K562 (cell line): ENCODE results near the gene LCN15. TPM values are rescaled to one million over a fixed set of nuclear protein-coding genes. Genes with fewer than 3 reads are reported as not detected.

Experiments
- CTBP1 ChIP-seq: fragments of 450-650 bp; IDR thresholded peaks from 2 replicates; pipeline ENCODE4 v1.6.1; 2016; ENCODE audit warnings: borderline replicate concordance
- EP400 ChIP-seq: fragments of 450-650 bp; IDR thresholded peaks from 2 replicates; pipeline ENCODE4 v1.6.1; 2017; ENCODE audit warnings: antibody characterized with exemption, mild to moderate bottlenecking, moderate library complexity
- ERF ChIP-seq: fragments of 450-650 bp; formaldehyde crosslinking; IDR thresholded peaks from 2 replicates; pipeline ENCODE4 v1.4.0; 2020; ENCODE audit warnings: mild to moderate bottlenecking, mixed read lengths
- FOXA3 ChIP-seq, 2 experiments: fragments of 450-650 bp in 1 of 2; sonication (generic) in 1 of 2; formaldehyde crosslinking; IDR thresholded peaks in 1 of 2; conservative IDR thresholded peaks in 1 of 2; 2 replicates each; pipeline versions ENCODE4 v1.4.0 to v1.8.0; 2020 to 2022; ENCODE audit warnings: mild to moderate bottlenecking in 2 of 2, missing genetic modification reagents in 1 of 2
- FOXK2 ChIP-seq, 2 experiments: fragments of 450-650 bp; IDR thresholded peaks in 1 of 2; conservative IDR thresholded peaks in 1 of 2; 2 replicates each; pipeline ENCODE4 v1.6.1; 2016; ENCODE audit warnings: low read depth in 2 of 2, mild to moderate bottlenecking in 1 of 2
- FOXP1 ChIP-seq: sonication (generic); formaldehyde crosslinking; IDR thresholded peaks from 2 replicates; pipeline ENCODE4 v1.8.0; 2022; ENCODE audit warnings: mild to moderate bottlenecking, missing genetic modification reagents
- HDAC1 ChIP-seq, 2 experiments: fragments of 450-650 bp; IDR thresholded peaks; 2 replicates each; pipeline ENCODE4 v1.6.1; 2016 to 2017; ENCODE audit warnings: inconsistent platforms in 1 of 2, mild to moderate bottlenecking in 1 of 2, moderate library complexity in 1 of 2
- MEIS2 ChIP-seq: fragments of 450-650 bp; IDR thresholded peaks from 2 replicates; pipeline ENCODE4 v1.6.1; 2014; ENCODE audit warnings: mild to moderate bottlenecking; ENCODE audit not compliant: partially characterized antibody
- NCOA1 ChIP-seq: fragments of 450-650 bp; IDR thresholded peaks from 2 replicates; pipeline ENCODE4 v1.6.1; 2016; ENCODE audit warnings: low read depth
- NFRKB ChIP-seq: fragments of 450-650 bp; IDR thresholded peaks from 2 replicates; pipeline ENCODE4 v1.6.1; 2016; ENCODE audit warnings: low read depth
- POLR2AphosphoS5 ChIP-seq: IDR thresholded peaks from 2 replicates; pipeline ENCODE4 v1.6.1; 2011; ENCODE audit warnings: mild to moderate bottlenecking, low read depth, low read length, moderate library complexity; ENCODE audit not compliant: control insufficient read depth, insufficient read depth
- PRDM10 ChIP-seq: fragments of 450-650 bp; IDR thresholded peaks from 2 replicates; pipeline ENCODE4 v1.6.1; 2018; ENCODE audit not compliant: partially characterized antibody
- RNF2 ChIP-seq: sonication (generic); IDR thresholded peaks from 2 replicates; pipeline ENCODE4 v1.6.1; 2016
- TAL1 ChIP-seq: fragments of 450-650 bp; IDR thresholded peaks from 2 replicates; pipeline ENCODE4 v1.6.1; 2016; ENCODE audit warnings: mild to moderate bottlenecking
- TCF3 ChIP-seq: sonication (generic); formaldehyde crosslinking; IDR thresholded peaks from 2 replicates; pipeline ENCODE4 v1.4.0; 2020; ENCODE audit warnings: mild to moderate bottlenecking, missing genetic modification reagents
- TRIM24 ChIP-seq, 2 experiments: fragments of 450-650 bp; IDR thresholded peaks; 2 replicates each; pipeline ENCODE4 v1.6.1; 2016
- ZEB2 ChIP-seq: fragments of 450-650 bp; IDR thresholded peaks from 2 replicates; pipeline ENCODE4 v1.6.1; 2016
- polyA plus RNA-seq, 8 experiments: library from polyadenylated mRNA; depleted of rRNA in 4 of 8; stranded (reverse) in 5 of 8; unstranded in 3 of 8; fragments of >200 nt; fragmentation: Nextera tagmentation in 2 of 8; fragmentation: Illumina TruSeq in 1 of 8; extraction: Ambion mirVana in 2 of 8; extraction: Trizol in 1 of 8; gene quantifications; 2 replicates each; pipeline versions ENCODE4 v1.2.1 to v1.2.3, GENCODE V29; 2011 to 2014; ENCODE audit warnings: inconsistent platforms in 1 of 8, missing spikeins in 1 of 8
- total RNA-seq, 7 experiments: library from RNA; depleted of rRNA in 6 of 7; stranded (reverse); fragments of >200 nt in 6 of 7; fragmentation: Illumina TruSeq in 2 of 7; extraction: Trizol in 2 of 7; gene quantifications; 2 replicates each; pipeline versions ENCODE4 v1.2.1 to v1.2.3, GENCODE V29; 2011 to 2021; ENCODE audit warnings: low replicate concordance in 1 of 7
- TF ChIP-seq, protein P1 (sequence below): fragments of 450-650 bp; IDR thresholded peaks from 2 replicates; pipeline ENCODE4 v1.6.1; 2017; ENCODE audit warnings: antibody characterized with exemption, mild to moderate bottlenecking

The LCN15 gene
- total and polyA plus RNA-seq, 9 of the 15 experiments (the other 6 are each of a cell fraction or from before 2014, with no cell fraction given), result 0.66 TPM; not detected in 8

GRCh38 chr9:136788644-136789522, 24.6 kb upstream of the LCN15 start (continued):
- TF ChIP-seq PRDM10 (peak; percentile 14), TCF3 (CRISPR knock-in tag) (peak; percentile 82), CTBP1 (peak; percentile 63; the same call in 1 of the 2 replicates), EP400 (peak; percentile 28; the same call in 1 of the 2 replicates), NCOA1 (0 out of 2 replicates have a peak, but pooled peaks have one; percentile 17), TAL1 (peak; percentile 74), ZEB2 (peak; percentile 71; the same call in 1 of the 2 replicates), RNF2 (peak; percentile 71; the same call in 1 of the 2 replicates), TRIM24 (IDR thresholded peaks at IDR 0.05) (peak; percentile 35 to 46; a peak in 1 of 4 replicates), ERF (0 out of 2 replicates have a peak, but pooled peaks have one; percentile 33), POLR2AphosphoS5 (peak; percentile 28; the same call in 1 of the 2 replicates), FOXA3 (CRISPR knock-in tag; conservative IDR thresholded peaks at IDR 0.05 in 1 of 2, IDR thresholded peaks at IDR 0.05 in 1 of 2) (peak; percentile 43 to 49; a peak in 2 of 4 replicates), HDAC1 (IDR thresholded peaks at IDR 0.05) (peak in 1 of 2 experiments; percentile 50; a peak in 1 of 4 replicates), NFRKB (0 out of 2 replicates have a peak, but pooled peaks have one; percentile 54), FOXP1 (CRISPR knock-in tag) (peak; percentile 39; the same call in 1 of the 2 replicates), MEIS2 (peak; percentile 60), FOXK2 (conservative IDR thresholded peaks at IDR 0.05 in 1 of 2, IDR thresholded peaks at IDR 0.05 in 1 of 2; ENCODE audit: low read depth in 2 of 2) (peak; percentile 2 to 40; a peak in 1 of 4 replicates)
- TF ChIP-seq, protein P1, sequence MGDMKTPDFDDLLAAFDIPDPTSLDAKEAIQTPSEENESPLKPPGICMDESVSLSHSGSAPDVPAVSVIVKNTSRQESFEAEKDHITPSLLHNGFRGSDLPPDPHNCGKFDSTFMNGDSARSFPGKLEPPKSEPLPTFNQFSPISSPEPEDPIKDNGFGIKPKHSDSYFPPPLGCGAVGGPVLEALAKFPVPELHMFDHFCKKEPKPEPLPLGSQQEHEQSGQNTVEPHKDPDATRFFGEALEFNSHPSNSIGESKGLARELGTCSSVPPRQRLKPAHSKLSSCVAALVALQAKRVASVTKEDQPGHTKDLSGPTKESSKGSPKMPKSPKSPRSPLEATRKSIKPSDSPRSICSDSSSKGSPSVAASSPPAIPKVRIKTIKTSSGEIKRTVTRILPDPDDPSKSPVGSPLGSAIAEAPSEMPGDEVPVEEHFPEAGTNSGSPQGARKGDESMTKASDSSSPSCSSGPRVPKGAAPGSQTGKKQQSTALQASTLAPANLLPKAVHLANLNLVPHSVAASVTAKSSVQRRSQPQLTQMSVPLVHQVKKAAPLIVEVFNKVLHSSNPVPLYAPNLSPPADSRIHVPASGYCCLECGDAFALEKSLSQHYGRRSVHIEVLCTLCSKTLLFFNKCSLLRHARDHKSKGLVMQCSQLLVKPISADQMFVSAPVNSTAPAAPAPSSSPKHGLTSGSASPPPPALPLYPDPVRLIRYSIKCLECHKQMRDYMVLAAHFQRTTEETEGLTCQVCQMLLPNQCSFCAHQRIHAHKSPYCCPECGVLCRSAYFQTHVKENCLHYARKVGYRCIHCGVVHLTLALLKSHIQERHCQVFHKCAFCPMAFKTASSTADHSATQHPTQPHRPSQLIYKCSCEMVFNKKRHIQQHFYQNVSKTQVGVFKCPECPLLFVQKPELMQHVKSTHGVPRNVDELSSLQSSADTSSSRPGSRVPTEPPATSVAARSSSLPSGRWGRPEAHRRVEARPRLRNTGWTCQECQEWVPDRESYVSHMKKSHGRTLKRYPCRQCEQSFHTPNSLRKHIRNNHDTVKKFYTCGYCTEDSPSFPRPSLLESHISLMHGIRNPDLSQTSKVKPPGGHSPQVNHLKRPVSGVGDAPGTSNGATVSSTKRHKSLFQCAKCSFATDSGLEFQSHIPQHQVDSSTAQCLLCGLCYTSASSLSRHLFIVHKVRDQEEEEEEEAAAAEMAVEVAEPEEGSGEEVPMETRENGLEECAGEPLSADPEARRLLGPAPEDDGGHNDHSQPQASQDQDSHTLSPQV, result 0 out of 2 replicates have a peak, but pooled peaks have one; percentile 7
